ENCODE data around the gene TMEM88. TPM values are rescaled to one million over a fixed set of nuclear protein-coding genes. Genes with fewer than 3 reads are reported as not detected.

The TMEM88 gene
- total RNA-seq, 4 donors from 2014 or later: 9.2 to 41.7 (median 25.6) TPM

GRCh38 chr17:7864995-7865650 lies 10.3 kb downstream of the TMEM88 start:
- WGBS, 2 donors: 85 to 93% methylated on average over 5 of the region's 5 CpGs
- Histone ChIP-seq H3K27ac (no peak overlapping the region), H3K27me3 (no peaks in the 10 kb centered on the region), H3K36me3 (peaks cover 0 to 23% (median 0%) of the 10 kb centered on the region in 3 donors), H3K9me3 (no peaks in the 10 kb centered on the region), H3K4me1 (peaks cover 0 to 6% (median 0%) of the 10 kb centered on the region in 4 donors), H3K4me3 (no peak overlapping the region)
- TF ChIP-seq CTCF (IDR thresholded peaks at IDR 0.05) (no peak), EP300 (IDR thresholded peaks at IDR 0.05) (no peak), POLR2A (IDR thresholded peaks at IDR 0.05) (no peak)
- no peak for DNase-seq (ENCODE audit: low spot score in 2 of 2)

- no peak overlapping the region for H3K27ac ChIP-seq
- 80 to 83% methylated on average over 5 of the region's 5 CpGs for WGBS, 2 donors
These were observed 13.0 kb downstream of the TMEM88 start for GRCh38 chr17:7867881-7868329.

GRCh38 chr17:7873051-7873450 lies 18.2 kb downstream of the TMEM88 start:
- H3K27me3 ChIP-seq: no peaks in the 10 kb centered on the region
- no peaks in the 10 kb centered on the region for H3K4me1 ChIP-seq
- no peaks in the 10 kb centered on the region for H3K36me3 ChIP-seq
- no peak for TF ChIP-seq POLR2A (IDR thresholded peaks at IDR 0.05)
- no peak for TF ChIP-seq EP300 (IDR thresholded peaks at IDR 0.05)
- no peak for TF ChIP-seq CTCF (IDR thresholded peaks at IDR 0.05)
- H3K27ac ChIP-seq: no peak overlapping the region
- no peak overlapping the region for H3K4me3 ChIP-seq
- no peaks in the 10 kb centered on the region for H3K9me3 ChIP-seq
- DNase-seq (ENCODE audit: low spot score in 2 of 2): no peak
- 63 to 72% methylated on average over 4 of the region's 4 CpGs for WGBS, 2 donors

More at GRCh38 chr17:7867881-7868329, 13.0 kb downstream of the TMEM88 start:
- H3K36me3 ChIP-seq: peaks cover 0 to 10% (median 0%) of the 10 kb centered on the region in 3 donors
- no peak for TF ChIP-seq POLR2A (IDR thresholded peaks at IDR 0.05)
- TF ChIP-seq EP300 (IDR thresholded peaks at IDR 0.05): no peak
- no peak for TF ChIP-seq CTCF (IDR thresholded peaks at IDR 0.05)
- peaks cover 0 to 3% (median 0%) of the 10 kb centered on the region in 4 donors for H3K4me1 ChIP-seq
- H3K9me3 ChIP-seq: no peaks in the 10 kb centered on the region
- no peaks in the 10 kb centered on the region for H3K27me3 ChIP-seq
- no peak for DNase-seq (ENCODE audit: low spot score in 2 of 2)
- no peak overlapping the region for H3K4me3 ChIP-seq

GRCh38 chr17:7875804-7876370 lies 21.0 kb downstream of the TMEM88 start:
- DNase-seq (ENCODE audit: low spot score in 2 of 2): no peak
- H3K27ac ChIP-seq: no peak overlapping the region
- peaks cover 0 to 15% (median 0%) of the 10 kb centered on the region in 4 donors for H3K4me1 ChIP-seq
- TF ChIP-seq POLR2A (IDR thresholded peaks at IDR 0.05): no peak
- TF ChIP-seq EP300 (IDR thresholded peaks at IDR 0.05): no peak
- TF ChIP-seq CTCF (IDR thresholded peaks at IDR 0.05): no peak
- peaks cover 0 to 17% (median 0%) of the 10 kb centered on the region in 3 donors for H3K36me3 ChIP-seq
- 82 to 85% methylated on average over 2 of the region's 2 CpGs for WGBS, 2 donors
- H3K9me3 ChIP-seq: no peaks in the 10 kb centered on the region
- H3K27me3 ChIP-seq: no peaks in the 10 kb centered on the region
- H3K4me3 ChIP-seq: no peak overlapping the region

- H3K9me3 ChIP-seq: no peaks in the 10 kb centered on the region
- H3K36me3 ChIP-seq: peaks cover 0 to 17% (median 0%) of the 10 kb centered on the region in 3 donors
- peaks cover 0 to 38% (median 4%) of the 10 kb centered on the region in 4 donors for H3K4me1 ChIP-seq
- DNase-seq (ENCODE audit: low spot score in 2 of 2): no peak
- WGBS, 2 donors: 91 to 94% methylated on average over 7 of the region's 7 CpGs
- TF ChIP-seq CTCF (IDR thresholded peaks at IDR 0.05) (no peak), POLR2A (IDR thresholded peaks at IDR 0.05) (no peak), EP300 (IDR thresholded peaks at IDR 0.05) (no peak)
- no peak overlapping the region for H3K4me3 ChIP-seq
- H3K27ac ChIP-seq: no peak overlapping the region
- no peaks in the 10 kb centered on the region for H3K27me3 ChIP-seq
These were observed 23.4 kb downstream of the TMEM88 start for GRCh38 chr17:7878234-7878633.

Measured in tibial nerve (tissue), 4 donors.